HEK293 (cell line): ENCODE data around the gene AQP5.
A peak's percentile ranks its signal among the peaks of the same experiment; 100 is the strongest.

Experiments
- CTCF ChIP-seq: fragments of 450-650 bp; formaldehyde crosslinking; IDR thresholded peaks from 2 replicates; pipeline ENCODE4 v1.5.1; 2016; ENCODE audit warnings: missing biosample characterization, missing genetic modification characterization
- FEZF1 ChIP-seq: fragments of 450-650 bp; formaldehyde crosslinking; IDR thresholded peaks from 2 replicates; pipeline ENCODE4 v1.5.1; 2016; ENCODE audit warnings: missing biosample characterization, missing genetic modification characterization
- OSR2 ChIP-seq: fragments of 450-650 bp; formaldehyde crosslinking; IDR thresholded peaks from 2 replicates; pipeline ENCODE4 v1.5.1; 2016; ENCODE audit warnings: missing biosample characterization, missing genetic modification characterization
- SCRT1 ChIP-seq: fragments of 450-650 bp; formaldehyde crosslinking; IDR thresholded peaks from 2 replicates; pipeline ENCODE4 v1.5.1; 2016; ENCODE audit warnings: missing biosample characterization, missing genetic modification characterization, borderline replicate concordance
- TCF7L2 ChIP-seq: IDR thresholded peaks from 2 replicates; pipeline ENCODE4 v1.6.1; 2011; ENCODE audit warnings: low read depth, mild to moderate bottlenecking, inconsistent platforms, low read length, moderate library complexity, borderline replicate concordance
- TRIM28 ChIP-seq: IDR thresholded peaks from 2 replicates; pipeline ENCODE4 v1.6.1; 2011; ENCODE audit warnings: low read length, control low read depth, borderline replicate concordance
- ZFP69B ChIP-seq: fragments of 450-650 bp; formaldehyde crosslinking; IDR thresholded peaks from 2 replicates; pipeline ENCODE4 v1.5.1; 2016; ENCODE audit warnings: missing biosample characterization, missing genetic modification characterization
- ZNF146 ChIP-seq: fragments of 450-650 bp; formaldehyde crosslinking; IDR thresholded peaks from 2 replicates; pipeline ENCODE4 v1.5.1; 2016; ENCODE audit warnings: missing biosample characterization, missing genetic modification characterization
- ZNF223 ChIP-seq: fragments of 450-650 bp; formaldehyde crosslinking; IDR thresholded peaks from 2 replicates; pipeline ENCODE4 v1.5.1; 2016; ENCODE audit warnings: missing biosample characterization, missing genetic modification characterization
- ZNF292 ChIP-seq: fragments of 450-650 bp; formaldehyde crosslinking; IDR thresholded peaks from 2 replicates; pipeline ENCODE4 v1.5.1; 2016; ENCODE audit warnings: low read depth, missing biosample characterization, missing genetic modification characterization, borderline replicate concordance
- ZNF302 ChIP-seq: fragments of 450-650 bp; formaldehyde crosslinking; IDR thresholded peaks from 2 replicates; pipeline ENCODE4 v1.5.1; 2016; ENCODE audit warnings: missing biosample characterization, missing genetic modification characterization, low read depth
- ZNF37A ChIP-seq: fragments of 450-650 bp; IDR thresholded peaks from 2 replicates; pipeline ENCODE4 v1.5.1; 2018; ENCODE audit warnings: missing biosample characterization, missing genetic modification characterization
- ZNF391 ChIP-seq: fragments of 450-650 bp; formaldehyde crosslinking; IDR thresholded peaks from 2 replicates; pipeline ENCODE4 v1.5.1; 2016; ENCODE audit warnings: low read depth, missing biosample characterization, missing genetic modification characterization, borderline replicate concordance
- ZNF433 ChIP-seq: fragments of 450-650 bp; formaldehyde crosslinking; IDR thresholded peaks from 2 replicates; pipeline ENCODE4 v1.5.1; 2016; ENCODE audit warnings: missing biosample characterization, missing genetic modification characterization, low read depth
- ZNF560 ChIP-seq: fragments of 450-650 bp; formaldehyde crosslinking; IDR thresholded peaks from 2 replicates; pipeline ENCODE4 v1.5.1; 2017; ENCODE audit warnings: missing biosample characterization, missing genetic modification characterization, borderline replicate concordance
- ZNF707 ChIP-seq: fragments of 450-650 bp; formaldehyde crosslinking; IDR thresholded peaks from 2 replicates; pipeline ENCODE4 v1.5.1; 2016; ENCODE audit warnings: missing biosample characterization, missing genetic modification characterization
- ZNF76 ChIP-seq: fragments of 450-650 bp; formaldehyde crosslinking; IDR thresholded peaks from 2 replicates; pipeline ENCODE4; 2016; ENCODE audit warnings: low read depth, missing biosample characterization, missing genetic modification characterization, borderline replicate concordance
- ZNF785 ChIP-seq: fragments of 450-650 bp; formaldehyde crosslinking; IDR thresholded peaks from 2 replicates; pipeline ENCODE4 v1.5.1; 2016; ENCODE audit warnings: missing biosample characterization, missing genetic modification characterization
- ZSCAN30 ChIP-seq: fragments of 450-650 bp; IDR thresholded peaks from 2 replicates; pipeline ENCODE4 v1.5.1; 2018; ENCODE audit warnings: missing biosample characterization, mild to moderate bottlenecking, missing genetic modification characterization, moderate library complexity
- ZXDB ChIP-seq: fragments of 450-650 bp; formaldehyde crosslinking; IDR thresholded peaks from 2 replicates; pipeline ENCODE4 v1.5.1; 2016; ENCODE audit warnings: missing biosample characterization, missing genetic modification characterization
- TF ChIP-seq, protein P1 (sequence below): fragments of 450-650 bp; formaldehyde crosslinking; conservative IDR thresholded peaks from 2 replicates; pipeline ENCODE4 v1.5.1; 2016; ENCODE audit warnings: low read depth, missing biosample characterization, missing genetic modification characterization
- TF ChIP-seq, protein P2 (sequence below): fragments of 450-650 bp; formaldehyde crosslinking; IDR thresholded peaks from 2 replicates; pipeline ENCODE4 v1.5.1; 2016; ENCODE audit warnings: missing biosample characterization, missing genetic modification characterization
- TF ChIP-seq, protein P3 (sequence below): fragments of 450-650 bp; formaldehyde crosslinking; IDR thresholded peaks from 2 replicates; pipeline ENCODE4 v1.5.1; 2016; ENCODE audit warnings: missing biosample characterization, missing genetic modification characterization
- TF ChIP-seq, protein P4 (sequence below): fragments of 450-650 bp; formaldehyde crosslinking; IDR thresholded peaks from 2 replicates; pipeline ENCODE4 v1.5.1; 2016; ENCODE audit warnings: missing biosample characterization, missing genetic modification characterization
- TF ChIP-seq, protein P5 (sequence below): fragments of 450-650 bp; formaldehyde crosslinking; IDR thresholded peaks from 2 replicates; pipeline ENCODE4 v1.5.1; 2016; ENCODE audit warnings: missing biosample characterization, missing genetic modification characterization, borderline replicate concordance

The AQP5 gene

GRCh38 chr12:49945394-49946080 lies 16.1 kb upstream of the AQP5 start (continued):
- TF ChIP-seq, protein P1, sequence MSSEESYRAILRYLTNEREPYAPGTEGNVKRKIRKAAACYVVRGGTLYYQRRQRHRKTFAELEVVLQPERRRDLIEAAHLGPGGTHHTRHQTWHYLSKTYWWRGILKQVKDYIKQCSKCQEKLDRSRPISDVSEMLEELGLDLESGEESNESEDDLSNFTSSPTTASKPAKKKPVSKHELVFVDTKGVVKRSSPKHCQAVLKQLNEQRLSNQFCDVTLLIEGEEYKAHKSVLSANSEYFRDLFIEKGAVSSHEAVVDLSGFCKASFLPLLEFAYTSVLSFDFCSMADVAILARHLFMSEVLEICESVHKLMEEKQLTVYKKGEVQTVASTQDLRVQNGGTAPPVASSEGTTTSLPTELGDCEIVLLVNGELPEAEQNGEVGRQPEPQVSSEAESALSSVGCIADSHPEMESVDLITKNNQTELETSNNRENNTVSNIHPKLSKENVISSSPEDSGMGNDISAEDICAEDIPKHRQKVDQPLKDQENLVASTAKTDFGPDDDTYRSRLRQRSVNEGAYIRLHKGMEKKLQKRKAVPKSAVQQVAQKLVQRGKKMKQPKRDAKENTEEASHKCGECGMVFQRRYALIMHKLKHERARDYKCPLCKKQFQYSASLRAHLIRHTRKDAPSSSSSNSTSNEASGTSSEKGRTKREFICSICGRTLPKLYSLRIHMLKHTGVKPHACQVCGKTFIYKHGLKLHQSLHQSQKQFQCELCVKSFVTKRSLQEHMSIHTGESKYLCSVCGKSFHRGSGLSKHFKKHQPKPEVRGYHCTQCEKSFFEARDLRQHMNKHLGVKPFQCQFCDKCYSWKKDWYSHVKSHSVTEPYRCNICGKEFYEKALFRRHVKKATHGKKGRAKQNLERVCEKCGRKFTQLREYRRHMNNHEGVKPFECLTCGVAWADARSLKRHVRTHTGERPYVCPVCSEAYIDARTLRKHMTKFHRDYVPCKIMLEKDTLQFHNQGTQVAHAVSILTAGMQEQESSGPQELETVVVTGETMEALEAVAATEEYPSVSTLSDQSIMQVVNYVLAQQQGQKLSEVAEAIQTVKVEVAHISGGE: no peak
- TF ChIP-seq ZNF37A (tag by site-specific recombination) (no peak), ZNF76 (tag by site-specific recombination) (peak; percentile 72), ZNF292 (no peak), ZFP69B (tag by site-specific recombination) (peak; percentile 47; the same call in 1 of the 2 replicates), SCRT1 (no peak), CTCF (peak; percentile 98), ZXDB (tag by site-specific recombination) (no peak; the same call in 1 of the 2 replicates), ZNF433 (tag by site-specific recombination) (no peak), FEZF1 (tag by site-specific recombination) (no peak), ZNF302 (no peak), ZSCAN30 (0 out of 2 replicates have a peak, but pooled peaks have one; percentile 26), TCF7L2 (no peak), TRIM28 (peak; percentile 48; the same call in 1 of the 2 replicates), ZNF707 (no peak), ZNF391 (no peak), OSR2 (tag by site-specific recombination) (no peak), ZNF146 (tag by site-specific recombination) (no peak), ZNF560 (no peak), ZNF223 (no peak), ZNF785 (tag by site-specific recombination) (no peak)
- TF ChIP-seq, protein P2, sequence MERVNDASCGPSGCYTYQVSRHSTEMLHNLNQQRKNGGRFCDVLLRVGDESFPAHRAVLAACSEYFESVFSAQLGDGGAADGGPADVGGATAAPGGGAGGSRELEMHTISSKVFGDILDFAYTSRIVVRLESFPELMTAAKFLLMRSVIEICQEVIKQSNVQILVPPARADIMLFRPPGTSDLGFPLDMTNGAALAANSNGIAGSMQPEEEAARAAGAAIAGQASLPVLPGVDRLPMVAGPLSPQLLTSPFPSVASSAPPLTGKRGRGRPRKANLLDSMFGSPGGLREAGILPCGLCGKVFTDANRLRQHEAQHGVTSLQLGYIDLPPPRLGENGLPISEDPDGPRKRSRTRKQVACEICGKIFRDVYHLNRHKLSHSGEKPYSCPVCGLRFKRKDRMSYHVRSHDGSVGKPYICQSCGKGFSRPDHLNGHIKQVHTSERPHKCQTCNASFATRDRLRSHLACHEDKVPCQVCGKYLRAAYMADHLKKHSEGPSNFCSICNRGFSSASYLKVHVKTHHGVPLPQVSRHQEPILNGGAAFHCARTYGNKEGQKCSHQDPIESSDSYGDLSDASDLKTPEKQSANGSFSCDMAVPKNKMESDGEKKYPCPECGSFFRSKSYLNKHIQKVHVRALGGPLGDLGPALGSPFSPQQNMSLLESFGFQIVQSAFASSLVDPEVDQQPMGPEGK: peak; percentile 50; the same call in 1 of the 2 replicates
- TF ChIP-seq, protein P3, sequence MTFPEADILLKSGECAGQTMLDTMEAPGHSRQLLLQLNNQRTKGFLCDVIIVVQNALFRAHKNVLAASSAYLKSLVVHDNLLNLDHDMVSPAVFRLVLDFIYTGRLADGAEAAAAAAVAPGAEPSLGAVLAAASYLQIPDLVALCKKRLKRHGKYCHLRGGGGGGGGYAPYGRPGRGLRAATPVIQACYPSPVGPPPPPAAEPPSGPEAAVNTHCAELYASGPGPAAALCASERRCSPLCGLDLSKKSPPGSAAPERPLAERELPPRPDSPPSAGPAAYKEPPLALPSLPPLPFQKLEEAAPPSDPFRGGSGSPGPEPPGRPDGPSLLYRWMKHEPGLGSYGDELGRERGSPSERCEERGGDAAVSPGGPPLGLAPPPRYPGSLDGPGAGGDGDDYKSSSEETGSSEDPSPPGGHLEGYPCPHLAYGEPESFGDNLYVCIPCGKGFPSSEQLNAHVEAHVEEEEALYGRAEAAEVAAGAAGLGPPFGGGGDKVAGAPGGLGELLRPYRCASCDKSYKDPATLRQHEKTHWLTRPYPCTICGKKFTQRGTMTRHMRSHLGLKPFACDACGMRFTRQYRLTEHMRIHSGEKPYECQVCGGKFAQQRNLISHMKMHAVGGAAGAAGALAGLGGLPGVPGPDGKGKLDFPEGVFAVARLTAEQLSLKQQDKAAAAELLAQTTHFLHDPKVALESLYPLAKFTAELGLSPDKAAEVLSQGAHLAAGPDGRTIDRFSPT (tag by site-specific recombination): no peak
- TF ChIP-seq, protein P4, sequence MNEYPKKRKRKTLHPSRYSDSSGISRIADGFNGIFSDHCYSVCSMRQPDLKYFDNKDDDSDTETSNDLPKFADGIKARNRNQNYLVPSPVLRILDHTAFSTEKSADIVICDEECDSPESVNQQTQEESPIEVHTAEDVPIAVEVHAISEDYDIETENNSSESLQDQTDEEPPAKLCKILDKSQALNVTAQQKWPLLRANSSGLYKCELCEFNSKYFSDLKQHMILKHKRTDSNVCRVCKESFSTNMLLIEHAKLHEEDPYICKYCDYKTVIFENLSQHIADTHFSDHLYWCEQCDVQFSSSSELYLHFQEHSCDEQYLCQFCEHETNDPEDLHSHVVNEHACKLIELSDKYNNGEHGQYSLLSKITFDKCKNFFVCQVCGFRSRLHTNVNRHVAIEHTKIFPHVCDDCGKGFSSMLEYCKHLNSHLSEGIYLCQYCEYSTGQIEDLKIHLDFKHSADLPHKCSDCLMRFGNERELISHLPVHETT (tag by site-specific recombination): no peak
- TF ChIP-seq, protein P5, sequence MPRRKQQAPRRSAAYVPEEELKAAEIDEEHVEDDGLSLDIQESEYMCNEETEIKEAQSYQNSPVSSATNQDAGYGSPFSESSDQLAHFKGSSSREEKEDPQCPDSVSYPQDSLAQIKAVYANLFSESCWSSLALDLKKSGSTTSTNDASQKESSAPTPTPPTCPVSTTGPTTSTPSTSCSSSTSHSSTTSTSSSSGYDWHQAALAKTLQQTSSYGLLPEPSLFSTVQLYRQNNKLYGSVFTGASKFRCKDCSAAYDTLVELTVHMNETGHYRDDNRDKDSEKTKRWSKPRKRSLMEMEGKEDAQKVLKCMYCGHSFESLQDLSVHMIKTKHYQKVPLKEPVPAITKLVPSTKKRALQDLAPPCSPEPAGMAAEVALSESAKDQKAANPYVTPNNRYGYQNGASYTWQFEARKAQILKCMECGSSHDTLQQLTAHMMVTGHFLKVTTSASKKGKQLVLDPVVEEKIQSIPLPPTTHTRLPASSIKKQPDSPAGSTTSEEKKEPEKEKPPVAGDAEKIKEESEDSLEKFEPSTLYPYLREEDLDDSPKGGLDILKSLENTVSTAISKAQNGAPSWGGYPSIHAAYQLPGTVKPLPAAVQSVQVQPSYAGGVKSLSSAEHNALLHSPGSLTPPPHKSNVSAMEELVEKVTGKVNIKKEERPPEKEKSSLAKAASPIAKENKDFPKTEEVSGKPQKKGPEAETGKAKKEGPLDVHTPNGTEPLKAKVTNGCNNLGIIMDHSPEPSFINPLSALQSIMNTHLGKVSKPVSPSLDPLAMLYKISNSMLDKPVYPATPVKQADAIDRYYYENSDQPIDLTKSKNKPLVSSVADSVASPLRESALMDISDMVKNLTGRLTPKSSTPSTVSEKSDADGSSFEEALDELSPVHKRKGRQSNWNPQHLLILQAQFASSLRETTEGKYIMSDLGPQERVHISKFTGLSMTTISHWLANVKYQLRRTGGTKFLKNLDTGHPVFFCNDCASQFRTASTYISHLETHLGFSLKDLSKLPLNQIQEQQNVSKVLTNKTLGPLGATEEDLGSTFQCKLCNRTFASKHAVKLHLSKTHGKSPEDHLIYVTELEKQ (tag by site-specific recombination): 0 out of 2 replicates have a peak, but pooled peaks have one; percentile 12
